ENCODE data around the gene MCHR1.
"Not testable (repeated sequence)": the region's sequence is repeated elsewhere in the genome, so short reads cannot be mapped to it uniquely, and the experiment has no call there.

Gene MCHR1

DNA sequence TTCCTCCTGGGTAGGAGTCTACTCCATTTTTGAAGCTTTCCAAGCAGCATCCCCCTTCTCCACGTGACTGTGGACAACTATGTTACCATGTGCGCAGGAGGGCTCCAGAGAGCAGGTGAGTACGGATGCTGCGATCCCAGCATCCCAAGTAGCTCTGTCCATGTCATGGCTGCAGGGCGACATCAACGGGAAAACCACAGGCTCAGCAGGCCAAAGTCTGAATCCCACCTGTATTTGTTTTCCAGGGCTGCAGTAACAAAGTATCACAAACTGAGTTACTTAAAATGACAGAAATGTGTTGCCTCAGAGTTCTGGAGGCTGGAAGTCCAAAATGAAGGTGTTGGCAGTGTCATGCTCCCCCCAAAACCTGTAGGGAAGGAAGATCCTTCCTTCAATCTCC is 40.3 kb downstream of the MCHR1 start:
- TF ChIP-seq, protein P1, sequence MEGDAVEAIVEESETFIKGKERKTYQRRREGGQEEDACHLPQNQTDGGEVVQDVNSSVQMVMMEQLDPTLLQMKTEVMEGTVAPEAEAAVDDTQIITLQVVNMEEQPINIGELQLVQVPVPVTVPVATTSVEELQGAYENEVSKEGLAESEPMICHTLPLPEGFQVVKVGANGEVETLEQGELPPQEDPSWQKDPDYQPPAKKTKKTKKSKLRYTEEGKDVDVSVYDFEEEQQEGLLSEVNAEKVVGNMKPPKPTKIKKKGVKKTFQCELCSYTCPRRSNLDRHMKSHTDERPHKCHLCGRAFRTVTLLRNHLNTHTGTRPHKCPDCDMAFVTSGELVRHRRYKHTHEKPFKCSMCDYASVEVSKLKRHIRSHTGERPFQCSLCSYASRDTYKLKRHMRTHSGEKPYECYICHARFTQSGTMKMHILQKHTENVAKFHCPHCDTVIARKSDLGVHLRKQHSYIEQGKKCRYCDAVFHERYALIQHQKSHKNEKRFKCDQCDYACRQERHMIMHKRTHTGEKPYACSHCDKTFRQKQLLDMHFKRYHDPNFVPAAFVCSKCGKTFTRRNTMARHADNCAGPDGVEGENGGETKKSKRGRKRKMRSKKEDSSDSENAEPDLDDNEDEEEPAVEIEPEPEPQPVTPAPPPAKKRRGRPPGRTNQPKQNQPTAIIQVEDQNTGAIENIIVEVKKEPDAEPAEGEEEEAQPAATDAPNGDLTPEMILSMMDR (IDR thresholded peaks at IDR 0.05; ENCODE audit: insufficient read depth, low read depth, low read length, missing control alignments): no peak
- DNase-seq (ENCODE audit: low read depth): no peak
- H3K4me3 ChIP-seq (ENCODE audit: low read length): no peak overlapping the region

DNA sequence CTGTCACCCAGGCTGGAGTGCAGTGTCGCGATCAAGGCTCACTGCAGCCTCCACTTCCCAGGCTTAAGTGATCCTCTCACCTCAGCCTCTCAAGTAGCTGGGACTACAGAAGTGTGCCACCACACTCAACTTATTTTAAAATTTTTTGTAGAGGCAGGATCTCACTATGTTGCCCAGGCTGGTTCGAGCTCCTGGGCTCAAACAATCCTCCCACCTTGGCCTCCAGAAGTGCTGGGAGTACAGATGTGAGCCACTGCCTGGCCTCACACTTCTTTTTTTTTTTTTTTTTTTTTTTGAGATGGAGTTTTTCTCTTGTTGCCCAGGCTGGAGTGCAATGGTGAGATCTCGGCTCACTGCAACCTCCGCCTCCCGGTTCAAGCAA is 40.9 kb downstream of the MCHR1 start:
- H3K4me3 ChIP-seq (ENCODE audit: low read length); DNase-seq (ENCODE audit: low read depth): not testable (repeated sequence)

DNA sequence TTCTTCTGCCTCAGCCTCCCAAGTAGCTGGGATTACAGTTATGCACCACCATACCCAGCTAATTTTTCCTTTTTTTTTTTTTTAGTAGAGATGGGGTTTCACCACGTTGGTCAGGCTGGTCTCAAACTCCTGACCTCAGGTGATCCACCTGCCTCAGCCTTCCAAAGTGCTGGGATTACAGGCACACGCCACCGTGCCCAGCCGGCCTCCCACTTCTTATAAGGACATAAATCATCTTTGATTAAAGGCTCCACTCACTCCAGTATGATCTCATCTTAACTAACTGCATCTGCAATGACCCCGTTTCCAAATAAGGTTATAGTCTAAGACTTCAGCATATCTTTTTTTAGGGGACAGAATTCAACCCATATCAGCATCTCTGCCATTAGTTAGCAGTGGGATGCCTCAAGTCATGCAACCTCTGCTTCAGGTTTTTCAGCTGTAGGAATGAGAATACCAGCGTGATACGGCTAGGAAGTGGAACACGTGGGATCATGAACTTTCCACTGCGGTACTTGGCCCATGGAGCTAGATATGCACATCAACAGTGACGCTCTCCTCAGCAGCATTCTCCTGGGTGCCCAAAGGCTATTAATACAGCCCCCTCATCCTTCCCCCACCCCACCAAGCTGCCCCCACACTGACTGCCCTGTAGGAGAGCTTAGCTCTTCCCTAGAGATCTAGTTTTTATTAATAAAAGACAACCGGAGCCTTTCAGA is 41.4 kb downstream of the MCHR1 start:
- DNase-seq (ENCODE audit: low read depth): no peak
- TF ChIP-seq, protein P1 (IDR thresholded peaks at IDR 0.05; ENCODE audit: insufficient read depth, low read depth, low read length, missing control alignments): no peak
- H3K4me3 ChIP-seq (ENCODE audit: low read length): no peak overlapping the region

DNA sequence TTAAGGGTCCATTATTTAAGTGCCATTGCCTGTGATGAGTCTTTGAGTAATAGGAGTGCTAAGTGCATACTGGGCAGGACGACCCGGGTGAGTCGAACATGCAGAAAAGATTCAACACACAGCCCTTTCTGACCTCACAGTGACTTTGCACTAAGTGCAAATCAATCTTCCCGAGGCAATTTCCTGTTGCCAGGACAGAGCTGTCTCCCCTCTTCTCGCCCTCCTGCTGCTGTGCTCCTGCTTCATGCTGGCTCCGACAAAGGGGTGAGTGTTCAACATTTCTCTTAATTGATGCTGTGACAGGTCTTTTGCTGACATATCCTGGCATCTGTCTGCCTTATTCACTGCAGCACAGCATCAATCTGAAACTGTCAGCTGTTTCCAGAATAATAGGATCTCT is 42.0 kb downstream of the MCHR1 start:
- TF ChIP-seq, protein P1 (IDR thresholded peaks at IDR 0.05; ENCODE audit: insufficient read depth, low read depth, low read length, missing control alignments): no peak
- DNase-seq (ENCODE audit: low read depth): peak; percentile 26
- no peak overlapping the region for H3K4me3 ChIP-seq (ENCODE audit: low read length)

DNA sequence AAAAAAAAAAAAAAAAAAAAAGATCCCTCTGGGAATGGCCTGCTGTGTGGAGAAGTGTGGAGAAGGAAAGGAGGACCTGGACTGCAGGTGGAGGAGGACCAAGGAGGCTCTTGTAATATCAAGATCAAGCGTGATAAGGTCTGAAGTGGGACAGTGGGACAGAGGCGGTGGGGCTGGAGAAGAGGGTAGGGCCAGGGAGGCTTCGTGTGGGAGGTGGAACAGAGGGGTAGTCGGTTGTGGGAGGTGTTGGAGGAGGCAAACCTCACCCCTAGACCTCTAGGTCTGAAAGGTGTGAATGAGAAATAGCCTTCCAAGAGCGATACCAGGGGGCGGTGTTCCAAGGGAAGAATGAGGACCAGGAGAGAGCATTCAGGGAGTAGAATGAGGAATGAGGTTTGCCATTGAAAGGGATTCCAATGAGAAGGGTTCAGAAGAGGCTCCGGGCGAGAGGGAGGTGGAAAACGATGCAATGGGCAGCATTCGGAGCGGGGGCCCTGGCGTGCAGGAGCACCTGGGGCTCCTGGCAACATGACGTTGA is 44.2 kb downstream of the MCHR1 start:
- TF ChIP-seq, protein P1 (IDR thresholded peaks at IDR 0.05; ENCODE audit: insufficient read depth, low read depth, low read length, missing control alignments): no peak
- no peak overlapping the region for H3K4me3 ChIP-seq (ENCODE audit: low read length)
- no peak for DNase-seq (ENCODE audit: low read depth)

DNA sequence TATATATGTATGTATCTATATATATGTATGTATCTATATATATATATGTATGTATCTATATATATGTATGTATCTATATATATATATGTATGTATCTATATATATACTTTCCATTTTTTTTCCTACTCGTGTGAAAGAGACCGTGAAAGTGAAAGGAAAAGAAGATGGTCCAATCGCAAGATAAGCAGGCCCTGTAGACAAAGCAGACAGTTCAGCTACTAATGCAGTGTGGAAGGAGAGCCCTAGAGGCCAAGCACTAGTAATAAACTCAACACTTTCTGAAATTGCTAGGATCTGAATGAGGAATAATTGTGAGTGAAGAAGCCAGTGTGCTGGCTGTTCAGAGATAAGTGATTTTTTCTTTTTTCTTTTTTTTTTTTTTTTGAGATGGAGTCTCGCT is 47.2 kb downstream of the MCHR1 start:
- DNase-seq (ENCODE audit: low read depth): no peak
- no peak overlapping the region for H3K4me3 ChIP-seq (ENCODE audit: low read length)
- TF ChIP-seq, protein P1 (IDR thresholded peaks at IDR 0.05; ENCODE audit: insufficient read depth, low read depth, low read length, missing control alignments): no peak

DNA sequence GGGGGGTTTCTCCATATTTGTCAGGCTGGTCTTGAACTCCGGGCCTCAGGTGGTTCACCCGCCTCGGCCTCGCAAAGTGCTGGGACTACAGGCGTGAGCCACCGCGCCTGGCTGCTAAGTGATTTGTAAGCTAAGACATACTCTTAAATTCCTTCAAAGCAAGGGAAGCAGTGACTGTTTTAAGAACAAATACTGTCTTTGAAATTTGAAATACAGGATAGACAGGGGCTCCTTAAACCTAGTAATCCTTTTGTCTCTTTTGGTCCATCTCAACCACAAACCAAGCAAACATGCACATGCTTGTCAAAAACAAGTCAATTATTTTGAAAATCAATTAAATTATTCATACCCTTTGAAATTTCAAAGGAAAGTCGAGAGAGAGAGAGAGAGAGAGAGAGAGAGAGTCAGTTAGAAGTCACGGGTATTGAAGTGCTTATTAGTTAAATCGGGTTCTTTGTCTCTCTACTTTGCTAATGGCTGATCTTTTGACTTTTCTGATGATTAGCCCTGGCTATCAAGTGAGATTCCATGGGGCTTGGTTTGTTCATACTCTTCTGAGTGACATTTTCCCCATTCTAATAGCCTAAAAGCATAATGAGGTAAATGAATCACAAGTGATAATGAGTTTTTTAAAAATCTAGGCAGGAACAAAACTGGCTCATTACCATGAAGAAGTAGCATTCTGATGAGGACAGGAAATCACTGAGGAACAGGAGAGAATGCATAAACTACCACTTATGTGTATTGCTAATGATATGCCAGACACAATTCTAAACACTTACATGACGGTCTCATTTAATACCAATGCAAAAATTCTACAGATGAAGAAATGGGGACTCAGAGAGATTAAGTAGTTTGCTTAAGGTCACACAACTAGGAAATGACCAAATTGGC is 48.0 kb downstream of the MCHR1 start:
- no peak overlapping the region for H3K4me3 ChIP-seq (ENCODE audit: low read length)
- TF ChIP-seq, protein P1 (IDR thresholded peaks at IDR 0.05; ENCODE audit: insufficient read depth, low read depth, low read length, missing control alignments): no peak
- DNase-seq (ENCODE audit: low read depth): peak; percentile 45
